HepG2 (cell line): ENCODE results near the gene FGFR4. TPM values are rescaled to one million over a fixed set of nuclear protein-coding genes. Genes with fewer than 3 reads are reported as not detected.
A peak's percentile ranks its signal among the peaks of the same experiment; 100 is the strongest.

Experiments used
- CAMTA2 ChIP-seq: sonication (generic); formaldehyde crosslinking; IDR thresholded peaks from 2 replicates; pipeline ENCODE4 v1.4.0; 2020; ENCODE audit warnings: mild to moderate bottlenecking, missing genetic modification reagents, borderline replicate concordance
- FOXA3 ChIP-seq: IDR thresholded peaks from 2 replicates; pipeline ENCODE4 v1.6.1; 2016; ENCODE audit warnings: missing genetic modification reagents, missing compliant biosample characterization
- HOXA9 ChIP-seq: sonication (generic); formaldehyde crosslinking; IDR thresholded peaks from 2 replicates; pipeline ENCODE4 v1.8.1; 2022; ENCODE audit warnings: missing genetic modification reagents, mild to moderate bottlenecking, moderate library complexity, borderline replicate concordance
- KLF13 ChIP-seq: sonication (generic); formaldehyde crosslinking; IDR thresholded peaks from 2 replicates; pipeline ENCODE4 v1.4.0; 2020; ENCODE audit warnings: mild to moderate bottlenecking, missing genetic modification reagents
- MED1 ChIP-seq: sonication (generic); formaldehyde crosslinking; IDR thresholded peaks from 2 replicates; pipeline ENCODE4 v1.4.0; 2020; ENCODE audit warnings: missing genetic modification reagents
- MTF1 ChIP-seq: sonication (generic); formaldehyde crosslinking; IDR thresholded peaks from 2 replicates; pipeline ENCODE4 v1.5.0; 2020; ENCODE audit warnings: missing genetic modification reagents
- NKX3-1 ChIP-seq: sonication (generic); formaldehyde crosslinking; IDR thresholded peaks from 2 replicates; pipeline ENCODE4 v1.5.0; 2020; ENCODE audit warnings: missing genetic modification reagents
- RFXAP ChIP-seq: sonication (generic); formaldehyde crosslinking; IDR thresholded peaks from 2 replicates; pipeline ENCODE4 v1.4.0; 2020; ENCODE audit warnings: missing genetic modification reagents, borderline replicate concordance
- TOE1 ChIP-seq: sonication (generic); formaldehyde crosslinking; IDR thresholded peaks from 2 replicates; pipeline ENCODE4 v1.4.0; 2020; ENCODE audit warnings: mild to moderate bottlenecking, missing genetic modification reagents
- WIZ ChIP-seq: sonication (generic); formaldehyde crosslinking; IDR thresholded peaks from 2 replicates; pipeline ENCODE4 v1.5.1; 2020; ENCODE audit warnings: mild to moderate bottlenecking, missing genetic modification reagents
- ZBTB21 ChIP-seq: sonication (generic); formaldehyde crosslinking; IDR thresholded peaks from 2 replicates; pipeline ENCODE4 v1.4.0; 2020; ENCODE audit warnings: missing genetic modification reagents
- ZNF207 ChIP-seq: fragments of 450-650 bp; IDR thresholded peaks from 2 replicates; pipeline ENCODE4 v1.6.1; 2016; ENCODE audit warnings: antibody characterized with exemption, borderline replicate concordance
- ZNF251 ChIP-seq: sonication (generic); formaldehyde crosslinking; IDR thresholded peaks from 2 replicates; pipeline ENCODE4 v1.9.0; 2021; ENCODE audit warnings: mild to moderate bottlenecking, missing genetic modification reagents
- ZNF644 ChIP-seq: IDR thresholded peaks from 2 replicates; pipeline ENCODE4 v1.6.1; 2016; ENCODE audit warnings: low read depth
- polyA plus RNA-seq, 8 experiments: library from polyadenylated mRNA; depleted of rRNA in 3 of 8; stranded (reverse) in 7 of 8; unstranded in 1 of 8; fragments of >200 nt; fragmentation: Illumina TruSeq in 4 of 8; extraction: Trizol in 4 of 8; gene quantifications; 2 replicates each; pipeline versions ENCODE4 v1.2.1 to v1.2.3, GENCODE V29; 2011 to 2016; ENCODE audit warnings: low read depth in 4 of 8, missing spikeins in 1 of 8, mixed read lengths in 1 of 8; ENCODE audit not compliant: insufficient read depth in 1 of 8
- total RNA-seq, 5 experiments: library from RNA; depleted of rRNA; stranded (reverse); fragments of >200 nt; fragmentation: Illumina TruSeq; extraction: Trizol; gene quantifications; 2 replicates each; pipeline ENCODE4 v1.2.3, GENCODE V29; 2016; ENCODE audit warnings: low read depth in 1 of 5
- TF ChIP-seq, protein P1 (sequence below): sonication (generic); formaldehyde crosslinking; IDR thresholded peaks from 2 replicates; pipeline ENCODE4 v1.4.0; 2020; ENCODE audit warnings: missing genetic modification reagents, borderline replicate concordance
- TF ChIP-seq, protein P2 (sequence below): sonication (generic); formaldehyde crosslinking; IDR thresholded peaks from 2 replicates; pipeline ENCODE4 v1.5.1; 2020; ENCODE audit warnings: missing genetic modification reagents, mild to moderate bottlenecking, borderline replicate concordance
- TF ChIP-seq, protein P3 (sequence below): sonication (generic); formaldehyde crosslinking; IDR thresholded peaks from 2 replicates; pipeline ENCODE4 v1.5.0; 2020; ENCODE audit warnings: missing genetic modification reagents, mild to moderate bottlenecking, borderline replicate concordance
- TF ChIP-seq, protein P4 (sequence below): sonication (generic); formaldehyde crosslinking; conservative IDR thresholded peaks from 2 replicates; pipeline ENCODE4 v1.8.0; 2022; ENCODE audit warnings: low read depth, missing genetic modification reagents
- TF ChIP-seq, protein P5 (sequence below): sonication (generic); formaldehyde crosslinking; IDR thresholded peaks from 2 replicates; pipeline ENCODE4 v1.5.1; 2020; ENCODE audit warnings: mild to moderate bottlenecking, missing genetic modification reagents
- TF ChIP-seq, protein P6 (sequence below): sonication (generic); formaldehyde crosslinking; IDR thresholded peaks from 2 replicates; pipeline ENCODE4 v1.5.0; 2020; ENCODE audit warnings: missing genetic modification reagents

Gene FGFR4
- total and polyA plus RNA-seq, 2 of the 13 experiments (the other 11 are each of a cell fraction or from before 2014, with no cell fraction given), result 129 to 219 TPM

DNA sequence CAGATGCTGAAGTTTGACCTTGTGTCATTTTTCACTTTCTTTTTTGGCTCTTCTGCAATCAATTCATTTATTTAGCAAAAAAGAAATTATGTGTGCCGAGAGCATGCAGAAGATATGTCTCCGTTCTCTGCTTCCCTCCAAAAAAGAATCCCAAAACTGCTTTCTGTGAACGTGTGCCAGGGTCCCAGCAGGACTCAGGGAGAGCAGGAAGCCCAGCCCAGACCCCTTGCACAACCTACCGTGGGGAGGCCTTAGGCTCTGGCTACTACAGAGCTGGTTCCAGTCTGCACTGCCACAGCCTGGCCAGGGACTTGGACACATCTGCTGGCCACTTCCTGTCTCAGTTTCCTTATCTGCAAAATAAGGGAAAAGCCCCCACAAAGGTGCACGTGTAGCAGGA, 2.4 kb downstream of the FGFR4 start (continued):
- TF ChIP-seq, protein P1, sequence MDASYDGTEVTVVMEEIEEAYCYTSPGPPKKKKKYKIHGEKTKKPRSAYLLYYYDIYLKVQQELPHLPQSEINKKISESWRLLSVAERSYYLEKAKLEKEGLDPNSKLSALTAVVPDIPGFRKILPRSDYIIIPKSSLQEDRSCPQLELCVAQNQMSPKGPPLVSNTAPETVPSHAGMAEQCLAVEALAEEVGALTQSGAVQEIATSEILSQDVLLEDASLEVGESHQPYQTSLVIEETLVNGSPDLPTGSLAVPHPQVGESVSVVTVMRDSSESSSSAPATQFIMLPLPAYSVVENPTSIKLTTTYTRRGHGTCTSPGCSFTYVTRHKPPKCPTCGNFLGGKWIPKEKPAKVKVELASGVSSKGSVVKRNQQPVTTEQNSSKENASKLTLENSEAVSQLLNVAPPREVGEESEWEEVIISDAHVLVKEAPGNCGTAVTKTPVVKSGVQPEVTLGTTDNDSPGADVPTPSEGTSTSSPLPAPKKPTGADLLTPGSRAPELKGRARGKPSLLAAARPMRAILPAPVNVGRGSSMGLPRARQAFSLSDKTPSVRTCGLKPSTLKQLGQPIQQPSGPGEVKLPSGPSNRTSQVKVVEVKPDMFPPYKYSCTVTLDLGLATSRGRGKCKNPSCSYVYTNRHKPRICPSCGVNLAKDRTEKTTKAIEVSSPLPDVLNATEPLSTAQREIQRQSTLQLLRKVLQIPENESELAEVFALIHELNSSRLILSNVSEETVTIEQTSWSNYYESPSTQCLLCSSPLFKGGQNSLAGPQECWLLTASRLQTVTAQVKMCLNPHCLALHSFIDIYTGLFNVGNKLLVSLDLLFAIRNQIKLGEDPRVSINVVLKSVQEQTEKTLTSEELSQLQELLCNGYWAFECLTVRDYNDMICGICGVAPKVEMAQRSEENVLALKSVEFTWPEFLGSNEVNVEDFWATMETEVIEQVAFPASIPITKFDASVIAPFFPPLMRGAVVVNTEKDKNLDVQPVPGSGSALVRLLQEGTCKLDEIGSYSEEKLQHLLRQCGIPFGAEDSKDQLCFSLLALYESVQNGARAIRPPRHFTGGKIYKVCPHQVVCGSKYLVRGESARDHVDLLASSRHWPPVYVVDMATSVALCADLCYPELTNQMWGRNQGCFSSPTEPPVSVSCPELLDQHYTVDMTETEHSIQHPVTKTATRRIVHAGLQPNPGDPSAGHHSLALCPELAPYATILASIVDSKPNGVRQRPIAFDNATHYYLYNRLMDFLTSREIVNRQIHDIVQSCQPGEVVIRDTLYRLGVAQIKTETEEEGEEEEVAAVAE (CRISPR knock-in tag), result no peak
- TF ChIP-seq MTF1, result no peak
- TF ChIP-seq ZBTB21 (CRISPR knock-in tag), result no peak
- TF ChIP-seq, protein P2, sequence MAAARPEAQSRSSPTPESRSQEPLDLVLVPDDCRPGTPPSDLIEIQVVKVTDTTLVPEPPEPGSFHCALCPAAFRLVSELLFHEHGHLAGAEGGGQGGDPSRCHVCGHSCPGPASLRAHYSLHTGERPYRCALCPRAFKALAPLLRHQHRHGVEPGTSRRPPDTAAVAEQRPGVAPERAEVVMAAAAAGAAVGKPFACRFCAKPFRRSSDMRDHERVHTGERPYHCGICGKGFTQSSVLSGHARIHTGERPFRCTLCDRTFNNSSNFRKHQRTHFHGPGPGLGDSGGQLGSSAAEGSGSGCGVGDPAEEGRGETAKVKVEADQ (CRISPR knock-in tag), result no peak
- TF ChIP-seq ZNF207, result no peak
- no peak for TF ChIP-seq HOXA9 (CRISPR knock-in tag)
- TF ChIP-seq WIZ (CRISPR knock-in tag), result no peak
- TF ChIP-seq RFXAP (CRISPR knock-in tag), result no peak
- TF ChIP-seq KLF13 (CRISPR knock-in tag), result no peak
- TF ChIP-seq FOXA3 (CRISPR knock-in tag), result no peak
- 0 out of 2 replicates have a peak, but pooled peaks have one; percentile 4 for TF ChIP-seq MED1
- no peak for TF ChIP-seq CAMTA2 (CRISPR knock-in tag)
- no peak for TF ChIP-seq ZNF251 (CRISPR knock-in tag)
- TF ChIP-seq, protein P3, sequence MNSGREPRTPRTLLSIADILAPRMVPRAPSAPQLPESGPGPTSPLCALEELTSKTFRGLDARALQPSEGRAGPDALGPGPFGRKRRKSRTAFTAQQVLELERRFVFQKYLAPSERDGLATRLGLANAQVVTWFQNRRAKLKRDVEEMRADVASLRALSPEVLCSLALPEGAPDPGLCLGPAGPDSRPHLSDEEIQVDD, result no peak
- TF ChIP-seq ZNF644 (CRISPR knock-in tag), result no peak
- TF ChIP-seq TOE1 (CRISPR knock-in tag), result no peak
- no peak for TF ChIP-seq NKX3-1 (CRISPR knock-in tag)
- TF ChIP-seq, protein P4, sequence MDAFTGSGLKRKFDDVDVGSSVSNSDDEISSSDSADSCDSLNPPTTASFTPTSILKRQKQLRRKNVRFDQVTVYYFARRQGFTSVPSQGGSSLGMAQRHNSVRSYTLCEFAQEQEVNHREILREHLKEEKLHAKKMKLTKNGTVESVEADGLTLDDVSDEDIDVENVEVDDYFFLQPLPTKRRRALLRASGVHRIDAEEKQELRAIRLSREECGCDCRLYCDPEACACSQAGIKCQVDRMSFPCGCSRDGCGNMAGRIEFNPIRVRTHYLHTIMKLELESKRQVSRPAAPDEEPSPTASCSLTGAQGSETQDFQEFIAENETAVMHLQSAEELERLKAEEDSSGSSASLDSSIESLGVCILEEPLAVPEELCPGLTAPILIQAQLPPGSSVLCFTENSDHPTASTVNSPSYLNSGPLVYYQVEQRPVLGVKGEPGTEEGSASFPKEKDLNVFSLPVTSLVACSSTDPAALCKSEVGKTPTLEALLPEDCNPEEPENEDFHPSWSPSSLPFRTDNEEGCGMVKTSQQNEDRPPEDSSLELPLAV (CRISPR knock-in tag), result no peak
- TF ChIP-seq, protein P5, sequence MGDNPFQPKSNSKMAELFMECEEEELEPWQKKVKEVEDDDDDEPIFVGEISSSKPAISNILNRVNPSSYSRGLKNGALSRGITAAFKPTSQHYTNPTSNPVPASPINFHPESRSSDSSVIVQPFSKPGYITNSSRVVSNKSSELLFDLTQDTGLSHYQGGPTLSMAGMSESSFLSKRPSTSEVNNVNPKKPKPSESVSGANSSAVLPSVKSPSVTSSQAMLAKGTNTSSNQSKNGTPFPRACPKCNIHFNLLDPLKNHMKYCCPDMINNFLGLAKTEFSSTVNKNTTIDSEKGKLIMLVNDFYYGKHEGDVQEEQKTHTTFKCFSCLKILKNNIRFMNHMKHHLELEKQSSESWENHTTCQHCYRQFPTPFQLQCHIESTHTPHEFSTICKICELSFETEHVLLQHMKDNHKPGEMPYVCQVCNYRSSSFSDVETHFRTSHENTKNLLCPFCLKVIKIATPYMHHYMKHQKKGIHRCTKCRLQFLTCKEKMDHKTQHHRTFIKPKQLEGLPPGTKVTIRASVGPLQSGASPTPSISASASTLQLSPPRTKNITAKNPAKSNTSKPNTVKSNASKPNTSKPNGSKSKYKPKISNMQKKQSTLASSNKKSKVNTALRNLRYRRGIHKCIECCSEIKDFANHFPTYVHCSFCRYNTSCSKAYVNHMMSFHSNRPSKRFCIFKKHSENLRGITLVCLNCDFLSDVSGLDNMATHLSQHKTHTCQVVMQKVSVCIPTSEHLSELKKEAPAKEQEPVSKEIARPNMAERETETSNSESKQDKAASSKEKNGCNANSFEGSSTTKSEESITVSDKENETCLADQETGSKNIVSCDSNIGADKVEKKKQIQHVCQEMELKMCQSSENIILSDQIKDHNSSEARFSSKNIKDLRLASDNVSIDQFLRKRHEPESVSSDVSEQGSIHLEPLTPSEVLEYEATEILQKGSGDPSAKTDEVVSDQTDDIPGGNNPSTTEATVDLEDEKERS (CRISPR knock-in tag), result no peak
- TF ChIP-seq, protein P6, sequence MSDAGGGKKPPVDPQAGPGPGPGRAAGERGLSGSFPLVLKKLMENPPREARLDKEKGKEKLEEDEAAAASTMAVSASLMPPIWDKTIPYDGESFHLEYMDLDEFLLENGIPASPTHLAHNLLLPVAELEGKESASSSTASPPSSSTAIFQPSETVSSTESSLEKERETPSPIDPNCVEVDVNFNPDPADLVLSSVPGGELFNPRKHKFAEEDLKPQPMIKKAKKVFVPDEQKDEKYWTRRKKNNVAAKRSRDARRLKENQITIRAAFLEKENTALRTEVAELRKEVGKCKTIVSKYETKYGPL (CRISPR knock-in tag), result no peak
